ENCODE data around the gene CCND3. TPM values are rescaled to one million over a fixed set of nuclear protein-coding genes. Genes with fewer than 3 reads are reported as not detected.

CCND3 gene
- total and polyA plus RNA-seq, 2 of the 8 experiments (the other 6 are each of a cell fraction or from before 2014, with no cell fraction given) = 30.6 to 32.9 TPM

- TF ChIP-seq CHD7 (IDR thresholded peaks at IDR 0.05; ENCODE audit: insufficient replicate concordance, low read length) = no peak
- TF ChIP-seq CTCF (IDR thresholded peaks at IDR 0.05; ENCODE audit: control extremely low read depth in 1 of 3, insufficient read depth in 1 of 3, low read depth in 1 of 3, low read length in 3 of 3) = peak; percentile 78 to 88 (median 83)
- TF ChIP-seq SP4 (IDR thresholded peaks at IDR 0.05; ENCODE audit: low read length) = peak; percentile 95
- TF ChIP-seq HDAC2 (IDR thresholded peaks at IDR 0.05; ENCODE audit: borderline replicate concordance in 1 of 2, low read depth in 2 of 2, low read length in 2 of 2) = peak; percentile 8 to 29; a peak in 1 of 4 replicates
- peak; percentile 49; the same call in 1 of the 2 replicates for TF ChIP-seq POLR2AphosphoS5 (IDR thresholded peaks at IDR 0.05; ENCODE audit: low read depth, low read length)
- TF ChIP-seq CEBPB (IDR thresholded peaks at IDR 0.05; ENCODE audit: low read depth, low read length) = 0 out of 2 replicates have a peak, but pooled peaks have one; percentile 7
- peak; percentile 87; the same call in 1 of the 2 replicates for TF ChIP-seq RBBP5 (IDR thresholded peaks at IDR 0.05; ENCODE audit: borderline replicate concordance, low read depth, low read length)
Observed at GRCh38 chr6:41920921-41921711, 20.5 kb downstream of the CCND3 start, which contains the start of the genes BYSL and MED20 (continued).

All from H1 (cell line).